Neuron (in vitro differentiated cells): Measurements from ENCODE around the gene LRRK1.
A peak's percentile ranks its signal among the peaks of the same experiment; 100 is the strongest.
"Not testable (repeated sequence)": the region's sequence is repeated elsewhere in the genome, so short reads cannot be mapped to it uniquely, and the experiment has no call there.

Experiments used
- H2AFZ ChIP-seq: one replicate; pipeline ENCODE4 v1.6.1; 2013; ENCODE audit warnings: low read depth, mild to moderate bottlenecking, inconsistent platforms, low read length, moderate library complexity
- H3K27me3 ChIP-seq: one replicate; pipeline ENCODE4 v1.6.1; 2013; ENCODE audit warnings: low read length; ENCODE audit not compliant: insufficient read depth
- H3K36me3 ChIP-seq: one replicate; pipeline ENCODE4 v1.6.1; 2013; ENCODE audit warnings: low read length; ENCODE audit not compliant: insufficient read depth
- H3K4me1 ChIP-seq: one replicate; pipeline ENCODE4 v1.6.1; 2013; ENCODE audit warnings: low read length; ENCODE audit not compliant: insufficient read depth
- H3K4me3 ChIP-seq: 2 replicates; pipeline ENCODE4 v1.5.1; 2013; ENCODE audit warnings: mild to moderate bottlenecking, low read length, moderate library complexity
- H3K9me3 ChIP-seq: one replicate; pipeline ENCODE4 v1.6.1; 2013; ENCODE audit warnings: low read length

The LRRK1 gene

DNA sequence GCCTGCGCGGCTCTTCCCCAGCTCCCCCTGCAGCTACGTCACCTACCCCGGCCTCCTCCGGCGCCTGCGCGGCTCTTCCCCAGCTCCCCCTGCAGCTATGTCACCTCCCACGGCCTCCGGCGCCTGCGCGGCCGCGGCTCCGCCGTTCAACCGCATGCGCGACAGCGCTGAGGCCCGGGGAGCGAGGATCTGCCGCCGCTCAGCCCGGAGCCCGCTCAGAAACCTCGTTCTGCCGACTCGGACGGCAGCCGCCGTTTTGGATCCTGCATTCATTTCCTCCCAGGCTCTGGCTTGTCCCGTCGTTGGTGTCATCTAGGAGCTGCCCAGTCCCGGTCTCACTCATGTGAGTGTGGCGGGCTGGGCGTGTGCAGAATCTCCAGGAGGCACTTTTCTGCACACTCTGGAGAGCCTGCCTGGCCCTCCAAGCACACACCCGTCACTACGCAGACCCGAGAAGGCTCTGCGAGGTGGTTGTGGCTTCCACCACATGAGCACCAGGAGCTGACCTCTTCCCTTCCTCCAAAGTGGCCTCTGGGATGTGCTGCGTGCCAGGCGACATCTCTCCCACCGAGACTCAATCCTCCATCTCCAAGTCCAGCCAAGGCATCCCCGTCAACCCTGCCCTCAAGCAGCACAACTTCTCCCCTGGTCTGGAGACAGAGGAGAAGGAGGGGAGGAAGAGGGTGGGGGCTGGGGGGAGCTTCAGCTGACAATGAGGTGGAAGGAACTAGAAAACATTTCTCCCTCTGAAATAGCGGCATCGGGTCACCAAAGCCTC, 167.4 kb downstream of the LRRK1 start:
- no peak overlapping the region for H3K4me3 ChIP-seq
- H3K27me3 ChIP-seq = no peaks in the 10 kb centered on the region
- peaks cover 16% of the 10 kb centered on the region for H3K4me1 ChIP-seq
- no peaks in the 10 kb centered on the region for H3K36me3 ChIP-seq
- H2AFZ ChIP-seq = no peak overlapping the region
- H3K9me3 ChIP-seq = no peaks in the 10 kb centered on the region

DNA sequence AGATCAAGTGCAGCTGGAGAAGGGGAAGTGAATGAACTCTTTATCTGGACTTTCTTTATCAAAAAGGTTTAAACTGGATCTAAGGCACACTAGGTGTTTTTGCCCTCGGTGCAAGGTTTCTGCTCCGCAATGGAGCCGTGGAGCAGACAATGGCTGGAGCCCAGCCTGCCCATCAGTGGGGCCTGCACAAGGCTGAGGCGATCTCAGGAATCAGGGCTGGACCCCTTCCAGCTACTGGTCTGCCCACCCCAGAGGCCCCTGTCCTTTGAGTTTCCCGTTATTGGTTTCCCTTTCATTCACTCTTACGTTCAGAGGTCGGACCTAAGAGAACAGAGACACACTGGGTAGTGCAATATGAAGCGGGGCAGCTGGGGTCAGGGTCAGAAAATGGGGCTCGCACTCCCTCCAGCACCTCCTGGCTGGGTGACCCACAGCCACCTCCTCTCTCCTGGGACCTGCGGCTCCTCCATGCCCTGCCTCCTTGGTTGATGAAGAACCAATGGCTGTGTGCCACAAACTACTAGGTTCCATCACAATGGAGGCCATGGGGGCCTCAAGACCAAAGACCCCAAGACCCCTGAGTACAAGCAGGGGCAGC, 168.1 kb downstream of the LRRK1 start:
- Histone ChIP-seq H3K4me1 (peaks cover 23% of the 10 kb centered on the region), H2AFZ (no peak overlapping the region), H3K27me3 (no peaks in the 10 kb centered on the region), H3K4me3 (no peak overlapping the region), H3K9me3 (no peaks in the 10 kb centered on the region), H3K36me3 (no peaks in the 10 kb centered on the region)

DNA sequence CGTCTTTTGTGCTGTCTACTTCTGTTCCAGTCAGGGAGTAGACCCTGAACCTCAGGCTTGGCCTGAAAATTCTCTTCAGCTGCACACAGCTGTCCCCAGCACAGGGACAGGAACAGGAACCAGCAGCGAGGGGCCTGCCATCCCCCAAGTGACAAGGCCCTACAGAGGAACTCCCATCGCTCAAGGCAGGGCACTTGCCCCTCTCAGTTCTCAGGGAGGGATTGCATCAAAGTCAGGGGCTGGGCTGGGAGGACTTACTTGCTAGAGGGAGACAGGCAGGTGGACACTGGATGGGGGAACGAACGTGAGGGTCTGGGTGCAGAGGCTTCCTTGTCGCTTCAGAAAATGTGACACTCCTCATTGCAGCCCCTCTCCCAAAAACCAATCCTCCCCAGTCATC, 169.1 kb downstream of the LRRK1 start:
- no peak overlapping the region for H2AFZ ChIP-seq
- no peak overlapping the region for H3K4me3 ChIP-seq
- H3K36me3 ChIP-seq = no peaks in the 10 kb centered on the region
- no peaks in the 10 kb centered on the region for H3K27me3 ChIP-seq
- peaks cover 30% of the 10 kb centered on the region for H3K4me1 ChIP-seq
- H3K9me3 ChIP-seq = no peaks in the 10 kb centered on the region

DNA sequence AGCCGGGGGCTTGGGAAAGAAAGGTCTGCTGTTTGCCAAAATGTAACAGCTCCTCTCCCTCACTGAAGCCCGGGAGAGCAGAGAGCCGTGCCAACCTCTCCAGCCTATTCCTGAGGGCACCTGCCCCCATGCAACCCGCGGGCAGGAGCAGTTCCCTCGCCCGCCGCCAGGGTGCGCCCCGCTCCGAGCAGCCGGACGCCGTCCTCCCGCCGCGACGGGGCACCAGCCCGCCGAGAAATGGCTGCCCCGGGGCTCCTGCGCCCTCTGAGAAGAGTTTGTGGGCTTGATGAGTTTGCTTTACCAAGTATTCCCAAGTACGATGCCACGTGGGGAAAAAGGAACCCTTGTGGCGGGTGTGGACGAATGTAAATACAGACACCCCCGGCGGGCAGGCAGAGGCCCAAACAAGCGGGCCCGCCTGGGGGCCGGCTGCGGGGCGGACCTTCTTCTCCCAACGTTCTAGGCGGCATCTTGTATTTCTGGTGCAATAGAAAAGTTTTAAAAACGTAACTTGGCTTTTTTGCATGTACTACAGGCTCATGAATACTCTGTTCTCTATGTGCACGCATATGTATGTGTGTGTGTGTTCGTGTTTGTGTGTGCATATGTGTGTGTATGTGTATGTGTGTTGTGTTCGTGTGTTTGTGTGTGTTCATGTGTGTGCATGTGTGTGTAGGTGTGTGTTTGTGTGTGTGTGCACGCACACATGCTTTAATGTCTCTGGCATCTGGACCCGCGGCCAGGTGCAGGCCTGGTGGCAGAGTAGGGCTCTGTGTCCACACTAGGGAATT, 169.8 kb downstream of the LRRK1 start:
- H3K4me3 ChIP-seq = no peak overlapping the region

DNA sequence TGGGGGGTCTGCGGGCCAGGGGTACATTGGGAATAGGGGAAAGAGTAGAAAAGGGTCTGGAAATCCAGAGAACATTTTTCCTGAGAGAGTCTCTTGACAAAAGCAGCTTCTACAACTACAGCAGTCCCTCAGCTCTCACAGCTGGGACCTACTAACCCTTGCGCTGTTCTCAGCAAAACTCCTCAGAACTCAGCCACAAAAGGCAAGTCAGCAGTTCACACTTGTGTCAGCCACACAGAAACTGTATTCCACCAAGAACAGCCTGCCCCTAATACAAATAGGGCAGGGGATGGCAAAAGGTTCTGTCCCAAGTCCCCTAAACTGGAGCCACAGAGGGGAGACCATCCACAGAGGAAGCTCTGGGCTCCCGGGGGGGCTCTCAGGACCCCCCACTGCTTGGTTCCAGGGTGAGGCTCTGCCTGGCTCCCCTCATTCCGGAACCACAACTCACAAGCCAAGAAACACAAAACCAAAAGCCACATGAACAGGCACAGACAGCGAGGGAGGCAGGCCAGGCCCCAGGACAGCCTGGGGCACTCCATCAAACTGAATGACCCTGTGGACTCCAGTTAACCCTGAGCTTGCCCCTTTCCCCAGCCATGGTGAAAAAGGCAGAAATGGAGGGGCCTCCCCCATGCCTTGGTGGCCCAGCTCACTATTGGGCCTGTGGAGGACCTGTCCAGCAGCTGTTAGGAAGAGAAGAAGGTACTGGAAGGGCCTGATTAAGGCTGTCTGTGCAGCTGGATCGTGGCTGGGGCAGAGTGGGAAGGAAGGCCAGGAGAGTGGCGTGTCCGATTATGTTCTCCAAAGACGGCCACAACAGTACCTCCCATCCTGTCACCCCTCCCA, 170.6 kb downstream of the LRRK1 start:
- H3K27me3 ChIP-seq = no peaks in the 10 kb centered on the region
- no peaks in the 10 kb centered on the region for H3K36me3 ChIP-seq

More for the DNA sequence above, 169.8 kb downstream of the LRRK1 start:
- H3K36me3 ChIP-seq = no peaks in the 10 kb centered on the region
- no peaks in the 10 kb centered on the region for H3K9me3 ChIP-seq
- H3K27me3 ChIP-seq = no peaks in the 10 kb centered on the region
- no peak overlapping the region for H2AFZ ChIP-seq
- peaks cover 30% of the 10 kb centered on the region for H3K4me1 ChIP-seq

DNA sequence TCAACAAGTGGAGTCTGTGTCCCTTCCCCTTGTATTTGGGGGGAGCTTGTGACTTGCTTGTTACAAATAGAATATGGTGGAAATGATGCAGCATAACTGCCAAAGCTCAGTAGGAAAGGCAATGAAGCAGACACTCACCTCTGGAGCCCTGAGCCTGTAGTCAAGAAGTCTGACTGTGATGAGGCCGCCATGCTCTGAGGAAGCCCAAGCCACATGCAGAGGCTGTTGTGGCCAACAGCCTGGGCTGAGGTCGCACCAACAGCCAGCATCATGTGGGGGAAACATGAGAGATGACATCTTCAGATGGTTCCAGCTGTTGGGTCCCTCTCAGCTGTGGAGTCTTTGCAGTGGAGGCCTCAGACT, 171.3 kb downstream of the LRRK1 start:
- H3K4me3 ChIP-seq = no peak overlapping the region
- no peaks in the 10 kb centered on the region for H3K36me3 ChIP-seq
- H2AFZ ChIP-seq = no peak overlapping the region
- no peaks in the 10 kb centered on the region for H3K27me3 ChIP-seq
- H3K9me3 ChIP-seq = no peaks in the 10 kb centered on the region
- H3K4me1 ChIP-seq = peaks cover 30% of the 10 kb centered on the region

More for the DNA sequence above, 170.6 kb downstream of the LRRK1 start:
- no peak overlapping the region for H3K4me3 ChIP-seq
- peaks cover 30% of the 10 kb centered on the region for H3K4me1 ChIP-seq
- no peaks in the 10 kb centered on the region for H3K9me3 ChIP-seq
- H2AFZ ChIP-seq = no peak overlapping the region

DNA sequence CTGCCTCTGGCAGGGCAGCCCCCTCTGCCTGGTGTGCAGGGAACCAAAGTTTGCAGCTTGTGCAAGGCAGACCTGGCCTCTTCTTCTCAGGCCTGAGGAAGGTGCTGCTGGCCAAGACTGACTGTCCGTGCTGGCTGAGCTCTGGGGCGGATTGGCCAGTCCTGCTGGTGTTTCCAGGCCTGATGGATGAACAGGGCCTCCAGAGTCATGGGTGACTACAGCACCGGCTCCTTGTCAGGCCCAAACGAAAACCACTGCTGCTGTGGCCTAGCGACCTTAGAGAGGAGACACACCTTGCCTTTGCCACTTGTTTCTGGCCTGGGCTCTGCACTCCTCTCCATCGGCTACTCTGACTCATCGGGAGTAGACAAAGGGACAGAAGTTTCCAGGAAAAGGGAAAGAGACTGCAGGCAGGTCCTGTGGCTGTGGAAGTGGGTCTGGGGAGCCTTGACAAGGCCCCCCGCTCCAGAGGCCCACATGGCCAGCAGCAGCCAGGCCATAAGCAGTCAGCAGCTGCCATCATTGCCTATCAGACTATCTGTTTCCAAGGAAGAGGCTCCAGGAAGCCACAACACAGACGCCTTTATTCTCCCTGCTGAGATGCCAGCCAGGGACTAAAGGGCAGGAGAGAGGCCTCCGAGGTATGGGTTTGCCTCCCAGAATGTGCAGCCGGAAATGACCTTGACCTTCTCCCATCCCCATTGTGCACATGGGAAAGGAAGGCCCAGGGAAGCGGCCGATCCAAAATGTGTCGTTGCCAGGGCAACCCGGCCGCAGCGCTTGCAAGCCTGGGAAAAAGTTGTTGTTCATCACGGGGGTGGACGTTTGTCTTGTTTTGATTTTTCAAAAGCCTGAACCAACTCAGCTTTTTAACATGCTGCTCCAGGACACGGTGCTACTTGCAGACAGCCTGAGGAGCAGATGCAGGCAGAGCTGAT, 172.2 kb downstream of the LRRK1 start:
- Histone ChIP-seq H3K9me3 (no peaks in the 10 kb centered on the region), H3K4me3 (peak overlapping the region; percentile 27), H3K4me1 (peaks cover 30% of the 10 kb centered on the region), H3K27me3 (no peaks in the 10 kb centered on the region), H2AFZ (peak overlapping the region; percentile 11), H3K36me3 (no peaks in the 10 kb centered on the region)

DNA sequence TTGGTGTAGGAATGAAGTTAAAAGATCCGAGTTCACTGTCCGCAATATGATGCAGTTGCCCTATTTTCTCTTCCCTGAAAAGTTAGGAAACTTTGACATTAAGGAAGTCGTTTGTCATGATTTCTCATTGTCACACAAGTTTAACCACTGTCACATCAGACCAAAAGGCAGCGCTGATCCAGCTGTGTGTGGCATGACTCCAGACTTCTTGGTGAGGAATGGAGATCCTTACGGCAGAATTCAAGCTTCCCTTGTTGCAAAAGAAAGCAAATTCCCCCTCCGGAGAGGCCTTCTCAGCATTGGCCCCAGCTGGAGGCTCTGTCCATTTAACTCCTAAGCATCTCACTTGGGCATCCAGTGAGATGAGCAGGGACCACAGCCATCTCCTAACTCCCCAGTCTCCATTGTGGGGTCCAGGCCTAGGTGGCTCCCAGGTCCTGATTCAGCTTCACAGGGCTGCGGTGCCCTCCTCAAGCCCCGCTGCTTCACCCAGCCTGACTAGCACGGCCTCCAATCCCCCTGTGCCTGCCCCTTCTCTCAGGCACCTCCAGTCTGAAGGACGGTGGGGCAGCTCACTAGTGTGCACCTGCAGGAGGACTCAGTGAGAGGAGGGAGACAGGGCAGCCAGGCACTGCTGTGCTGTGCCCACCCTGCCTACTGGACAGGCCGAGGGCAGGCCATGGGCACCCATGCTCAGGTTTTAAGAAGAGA, 173.2 kb downstream of the LRRK1 start:
- Histone ChIP-seq H3K4me3 (peak overlapping the region; percentile 27), H3K9me3 (no peaks in the 10 kb centered on the region), H3K27me3 (no peaks in the 10 kb centered on the region), H3K4me1 (peaks cover 30% of the 10 kb centered on the region), H3K36me3 (no peaks in the 10 kb centered on the region), H2AFZ (no peak overlapping the region)

DNA sequence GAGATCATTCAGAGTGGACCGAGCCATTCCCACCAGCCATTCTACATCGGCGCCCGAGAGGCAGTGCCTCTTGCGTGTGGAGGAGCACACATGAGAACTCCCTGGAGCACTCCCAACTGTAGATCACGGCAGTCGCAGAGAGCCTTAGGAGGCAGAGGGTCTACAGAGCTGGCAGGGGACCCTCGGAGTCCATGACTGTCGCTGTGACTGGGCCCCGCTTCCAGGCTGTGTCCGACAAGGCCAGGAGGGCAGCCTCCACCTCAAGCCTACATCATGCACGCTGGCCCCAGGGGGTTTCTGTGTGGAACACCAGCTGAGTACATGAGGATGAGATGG, 173.7 kb downstream of the LRRK1 start:
- Histone ChIP-seq H3K4me3 (no peak overlapping the region), H3K4me1 (peaks cover 30% of the 10 kb centered on the region), H3K36me3 (no peaks in the 10 kb centered on the region), H2AFZ (no peak overlapping the region), H3K9me3 (no peaks in the 10 kb centered on the region), H3K27me3 (no peaks in the 10 kb centered on the region)

DNA sequence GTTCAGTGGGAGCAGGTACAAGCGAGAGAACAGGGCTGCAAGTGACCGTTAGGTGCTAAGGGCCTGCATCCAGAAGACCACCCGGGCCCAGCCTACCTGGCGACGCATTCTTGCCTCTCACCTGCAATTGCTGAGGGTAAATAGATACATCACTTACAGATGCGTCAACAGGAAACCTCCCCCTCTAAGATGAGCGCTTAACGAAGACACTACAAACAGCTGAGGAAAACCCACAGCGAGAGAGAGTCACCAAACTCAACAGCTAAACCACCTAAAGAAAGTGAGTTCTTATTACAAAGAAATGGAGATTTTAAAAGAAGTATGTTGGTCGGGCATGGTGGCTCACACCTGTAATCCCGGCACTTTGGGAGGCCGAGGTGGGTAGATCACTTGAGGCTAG, 174.8 kb downstream of the LRRK1 start:
- H3K4me3 ChIP-seq = no peak overlapping the region
- H3K9me3 ChIP-seq = no peaks in the 10 kb centered on the region
- no peaks in the 10 kb centered on the region for H3K36me3 ChIP-seq
- H3K4me1 ChIP-seq = peaks cover 30% of the 10 kb centered on the region
- no peaks in the 10 kb centered on the region for H3K27me3 ChIP-seq
- H2AFZ ChIP-seq = no peak overlapping the region

DNA sequence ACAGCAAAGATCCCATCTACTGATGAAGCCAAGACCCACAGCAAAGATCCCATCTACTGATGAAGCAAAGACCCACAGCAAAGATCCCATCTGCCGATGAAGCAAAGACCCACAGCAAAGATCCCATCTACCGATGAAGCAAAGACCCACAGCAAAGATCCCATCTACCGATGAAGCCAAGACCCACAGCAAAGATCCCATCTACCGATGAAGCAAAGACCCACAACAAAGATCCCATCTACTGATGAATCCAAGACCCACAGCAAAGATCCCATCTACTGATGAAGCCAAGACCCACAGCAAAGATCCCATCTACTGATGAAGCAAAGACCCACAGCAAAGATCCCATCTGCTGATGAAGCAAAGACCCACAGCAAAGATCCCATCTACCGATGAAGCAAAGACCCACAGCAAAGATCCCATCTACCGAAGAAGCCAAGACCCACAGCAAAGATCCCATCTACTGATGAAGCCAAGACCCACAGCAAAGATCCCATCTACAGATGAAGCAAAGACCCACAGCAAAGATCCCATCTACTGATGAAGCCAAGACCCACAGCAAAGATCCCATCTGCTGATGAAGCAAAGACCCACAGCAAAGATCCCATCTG, 176.7 kb downstream of the LRRK1 start:
- H3K4me1 ChIP-seq = peaks cover 20% of the 10 kb centered on the region
- H3K4me3 ChIP-seq, H2AFZ ChIP-seq, H3K27me3 ChIP-seq, H3K9me3 ChIP-seq, H3K36me3 ChIP-seq: not testable (repeated sequence)
